ENCODE data around the gene OSMR. TPM values are rescaled to one million over a fixed set of nuclear protein-coding genes. Genes with fewer than 3 reads are reported as not detected.
A peak's percentile ranks its signal among the peaks of the same experiment; 100 is the strongest.
"Not testable (repeated sequence)": the region's sequence is repeated elsewhere in the genome, so short reads cannot be mapped to it uniquely, and the experiment has no call there.

OSMR gene
- total RNA-seq, 4 donors from 2014 or later, result 32.5 to 52.6 (median 42.6) TPM

GRCh38 chr5:38847559-38848347 lies 1.9 kb downstream of the OSMR start:
- H3K27ac ChIP-seq, result peak overlapping the region in 3 of 4 donors; percentile 90 to 97 (median 96)
- no peaks in the 10 kb centered on the region for H3K27me3 ChIP-seq
- no peak for ATAC-seq
- peaks cover 0 to 54% (median 0%) of the 10 kb centered on the region in 3 donors for H3K4me1 ChIP-seq
- peaks cover 0 to 8% of the 10 kb centered on the region in 2 donors for H3K36me3 ChIP-seq
- H3K9me3 ChIP-seq, result no peaks in the 10 kb centered on the region
- no peak for TF ChIP-seq EP300 (IDR thresholded peaks at IDR 0.05)
- no peak for TF ChIP-seq POLR2AphosphoS5 (IDR thresholded peaks at IDR 0.05)
- TF ChIP-seq, protein P1, sequence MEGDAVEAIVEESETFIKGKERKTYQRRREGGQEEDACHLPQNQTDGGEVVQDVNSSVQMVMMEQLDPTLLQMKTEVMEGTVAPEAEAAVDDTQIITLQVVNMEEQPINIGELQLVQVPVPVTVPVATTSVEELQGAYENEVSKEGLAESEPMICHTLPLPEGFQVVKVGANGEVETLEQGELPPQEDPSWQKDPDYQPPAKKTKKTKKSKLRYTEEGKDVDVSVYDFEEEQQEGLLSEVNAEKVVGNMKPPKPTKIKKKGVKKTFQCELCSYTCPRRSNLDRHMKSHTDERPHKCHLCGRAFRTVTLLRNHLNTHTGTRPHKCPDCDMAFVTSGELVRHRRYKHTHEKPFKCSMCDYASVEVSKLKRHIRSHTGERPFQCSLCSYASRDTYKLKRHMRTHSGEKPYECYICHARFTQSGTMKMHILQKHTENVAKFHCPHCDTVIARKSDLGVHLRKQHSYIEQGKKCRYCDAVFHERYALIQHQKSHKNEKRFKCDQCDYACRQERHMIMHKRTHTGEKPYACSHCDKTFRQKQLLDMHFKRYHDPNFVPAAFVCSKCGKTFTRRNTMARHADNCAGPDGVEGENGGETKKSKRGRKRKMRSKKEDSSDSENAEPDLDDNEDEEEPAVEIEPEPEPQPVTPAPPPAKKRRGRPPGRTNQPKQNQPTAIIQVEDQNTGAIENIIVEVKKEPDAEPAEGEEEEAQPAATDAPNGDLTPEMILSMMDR (IDR thresholded peaks at IDR 0.05), result no peak
- TF ChIP-seq POLR2A (IDR thresholded peaks at IDR 0.05), result no peak
- WGBS, 2 donors (ENCODE audit: low coverage in 1 of 2), result 69% methylated on average over 5 to 7 of the region's 9 CpGs
- H3K4me3 ChIP-seq, result peak overlapping the region; percentile 81 to 86

- H3K9me3 ChIP-seq, result no peaks in the 10 kb centered on the region
- H3K4me3 ChIP-seq, result peak overlapping the region in 1 of 2 donors; percentile 86
- H3K27ac ChIP-seq, result no peak overlapping the region
- peaks cover 0 to 49% (median 0%) of the 10 kb centered on the region in 3 donors for H3K4me1 ChIP-seq
- 88 to 93% methylated on average over 2 of the region's 2 CpGs for WGBS, 2 donors (ENCODE audit: low coverage in 1 of 2)
- H3K36me3 ChIP-seq, result peaks cover 0 to 8% of the 10 kb centered on the region in 2 donors
- ATAC-seq, result no peak
- H3K27me3 ChIP-seq, result no peaks in the 10 kb centered on the region
- no peak for TF ChIP-seq EP300 (IDR thresholded peaks at IDR 0.05)
- TF ChIP-seq, protein P1 (IDR thresholded peaks at IDR 0.05), result no peak
- no peak for TF ChIP-seq POLR2AphosphoS5 (IDR thresholded peaks at IDR 0.05)
- TF ChIP-seq POLR2A (IDR thresholded peaks at IDR 0.05), result no peak
Measured at GRCh38 chr5:38848637-38849036, 2.8 kb downstream of the OSMR start.

- H3K4me1 ChIP-seq, result peaks cover 0 to 36% (median 0%) of the 10 kb centered on the region in 3 donors
- not testable (repeated sequence) for H3K27me3 ChIP-seq, H3K4me3 ChIP-seq, H3K36me3 ChIP-seq, ATAC-seq, H3K27ac ChIP-seq, H3K9me3 ChIP-seq
- 70 to 78% methylated on average over 2 to 3 of the region's 5 CpGs for WGBS, 2 donors (ENCODE audit: low coverage in 1 of 2)
Measured at GRCh38 chr5:38851640-38852039, 5.8 kb downstream of the OSMR start.

DNA sequence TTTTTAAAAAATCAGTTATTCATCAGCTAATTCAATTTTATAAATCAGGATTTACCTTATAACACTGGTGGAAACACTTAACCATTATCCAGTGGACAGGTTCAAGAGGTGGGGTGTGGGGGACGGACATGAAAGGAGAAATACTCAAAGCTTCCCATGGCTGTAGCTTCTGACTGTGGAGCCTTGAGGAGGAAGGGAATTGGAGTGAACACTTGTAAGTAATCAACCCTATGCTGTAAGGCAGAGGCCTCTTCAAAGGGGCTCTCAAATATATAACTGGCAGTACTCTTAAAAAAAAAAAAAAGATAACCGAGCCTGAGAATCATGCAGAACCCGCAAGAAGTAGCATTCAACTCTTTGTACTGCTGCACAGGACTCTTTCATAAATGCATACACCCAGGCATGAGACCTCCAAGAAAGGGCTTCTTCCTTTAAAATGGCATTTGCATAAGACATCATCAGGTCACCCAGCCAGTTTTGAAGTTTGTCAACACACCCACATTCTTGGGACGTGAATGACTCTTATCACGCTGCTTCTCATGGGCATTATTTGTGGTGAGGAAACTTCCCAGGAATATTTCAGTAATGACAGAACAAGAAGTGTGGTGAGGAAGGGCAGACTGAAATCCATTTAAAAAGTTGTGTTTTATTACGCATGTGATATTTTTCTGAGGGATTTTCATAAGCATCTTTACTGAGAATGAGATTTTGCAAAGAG lies 8.1 kb downstream of the OSMR start:
- TF ChIP-seq, protein P1 (IDR thresholded peaks at IDR 0.05), result no peak
- TF ChIP-seq POLR2AphosphoS5 (IDR thresholded peaks at IDR 0.05) (no peak), EP300 (IDR thresholded peaks at IDR 0.05) (no peak)
- H3K36me3 ChIP-seq, result peaks cover 0 to 8% of the 10 kb centered on the region in 2 donors
- no peaks in the 10 kb centered on the region for H3K27me3 ChIP-seq
- H3K4me1 ChIP-seq, result peaks cover 0 to 13% (median 0%) of the 10 kb centered on the region in 3 donors
- H3K4me3 ChIP-seq, result no peak overlapping the region
- H3K9me3 ChIP-seq, result no peaks in the 10 kb centered on the region
- H3K27ac ChIP-seq, result no peak overlapping the region
- 72 to 92% methylated on average over 6 of the region's 6 CpGs for WGBS, 2 donors (ENCODE audit: low coverage in 1 of 2)
- ATAC-seq, result peak; percentile 36

DNA sequence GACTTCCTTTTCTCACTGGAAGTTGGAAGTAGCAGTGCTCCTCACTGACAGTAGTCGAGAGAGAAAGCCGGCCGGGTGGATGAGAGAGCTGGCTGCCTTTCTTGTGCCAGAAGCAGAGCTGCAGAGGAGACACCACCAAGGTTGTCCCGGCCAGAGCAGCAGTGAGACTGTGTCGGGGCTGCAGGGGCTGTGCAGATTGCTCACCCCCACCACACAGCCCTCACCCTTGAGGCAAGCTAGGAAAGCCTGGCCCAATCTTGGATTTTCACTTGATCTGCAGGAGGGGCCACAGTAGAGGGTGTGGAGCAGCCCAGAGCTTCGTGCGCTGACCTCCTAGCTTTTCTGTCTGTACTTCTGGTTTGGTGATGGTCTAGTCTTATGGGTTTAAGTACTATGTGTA lies 9.1 kb downstream of the OSMR start:
- Histone ChIP-seq H3K4me1 (peaks cover 0 to 5% (median 0%) of the 10 kb centered on the region in 3 donors), H3K27me3 (no peaks in the 10 kb centered on the region), H3K4me3 (no peak overlapping the region), H3K27ac (no peak overlapping the region), H3K36me3 (peaks cover 0 to 8% of the 10 kb centered on the region in 2 donors), H3K9me3 (no peaks in the 10 kb centered on the region)
- 93 to 100% methylated on average over 2 of the region's 7 CpGs for WGBS, 2 donors (ENCODE audit: low coverage in 1 of 2)
- TF ChIP-seq POLR2A (IDR thresholded peaks at IDR 0.05) (no peak), EP300 (IDR thresholded peaks at IDR 0.05) (no peak), POLR2AphosphoS5 (IDR thresholded peaks at IDR 0.05) (no peak)
- TF ChIP-seq, protein P1 (IDR thresholded peaks at IDR 0.05), result no peak
- ATAC-seq, result no peak

Data from gastroesophageal sphincter (tissue), 4 donors.